HEK293T (cell line): Measurements from ENCODE around the gene CCDC183.

Experiments
- FOXA1 ChIP-seq: fragments of 450-650 bp; IDR thresholded peaks from 2 replicates; pipeline ENCODE4 v1.6.1; 2016; ENCODE audit warnings: mild to moderate bottlenecking
- FOXK2 ChIP-seq: fragments of 450-650 bp; IDR thresholded peaks from 2 replicates; pipeline ENCODE4 v1.6.1; 2016; ENCODE audit warnings: mild to moderate bottlenecking
- L3MBTL2 ChIP-seq: fragments of 450-650 bp; conservative IDR thresholded peaks from 2 replicates; pipeline ENCODE4 v1.6.1; 2016; ENCODE audit warnings: mild to moderate bottlenecking
- NFRKB ChIP-seq: fragments of 450-650 bp; IDR thresholded peaks from 2 replicates; pipeline ENCODE4 v1.6.1; 2016; ENCODE audit warnings: mild to moderate bottlenecking, moderate library complexity
- SUZ12 ChIP-seq: fragments of 450-650 bp; IDR thresholded peaks from 2 replicates; pipeline ENCODE4 v1.6.1; 2016; ENCODE audit warnings: mild to moderate bottlenecking
- TARDBP ChIP-seq: fragments of 450-650 bp; IDR thresholded peaks from 2 replicates; pipeline ENCODE4 v1.6.1; 2016
- ZNF384 ChIP-seq: fragments of 450-650 bp; IDR thresholded peaks from 2 replicates; pipeline ENCODE4 v1.6.1; 2016

DNA sequence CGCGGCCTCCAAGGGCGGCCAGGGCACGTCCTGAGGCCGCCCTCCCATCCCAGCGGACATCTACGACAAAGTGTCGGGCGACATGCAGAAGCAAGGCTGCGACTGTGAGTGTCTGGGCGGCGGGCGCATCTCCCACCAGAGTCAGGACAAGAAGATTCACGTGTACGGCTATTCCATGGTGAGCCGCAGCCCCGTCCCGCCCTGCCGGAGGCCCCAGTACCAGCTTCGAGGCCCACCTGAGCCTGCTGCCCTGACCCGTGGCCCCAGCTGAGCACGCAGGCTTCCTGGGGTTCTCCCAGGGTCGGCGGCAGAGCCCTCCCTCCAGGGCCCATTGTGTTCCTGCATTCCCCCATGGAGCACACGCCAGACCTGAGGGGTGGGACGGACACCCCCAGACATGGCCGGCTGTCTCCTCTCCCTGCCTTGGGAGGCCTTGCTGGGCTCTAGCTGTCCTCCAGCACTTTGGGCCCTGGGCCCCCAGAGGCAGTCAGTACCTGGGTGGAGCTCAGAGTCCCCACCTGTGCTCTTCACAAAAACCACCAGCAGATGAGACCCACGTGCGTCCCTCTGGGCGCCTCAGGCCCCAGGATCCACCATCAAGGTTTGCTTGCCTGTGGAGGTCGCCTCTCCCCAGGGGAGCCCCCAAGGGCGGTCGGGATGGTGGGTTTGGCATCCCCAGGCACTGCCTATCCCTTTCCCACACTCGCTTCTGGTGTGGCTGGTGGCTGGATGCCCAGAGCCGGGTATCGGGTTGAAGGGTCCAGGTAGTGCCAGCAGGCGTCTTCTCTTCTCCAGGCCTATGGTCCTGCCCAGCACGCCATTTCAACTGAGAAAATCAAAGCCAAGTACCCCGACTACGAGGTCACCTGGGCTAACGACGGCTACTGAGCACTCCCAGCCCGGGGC lies 54.1 kb downstream of the CCDC183 start:
- TF ChIP-seq NFRKB, result no peak
- TF ChIP-seq TARDBP, result no peak
- TF ChIP-seq FOXK2, result no peak
- no peak for TF ChIP-seq FOXA1
- TF ChIP-seq L3MBTL2, result no peak
- TF ChIP-seq ZNF384, result no peak
- no peak for TF ChIP-seq SUZ12
